UCSD-AML1 (cell line): ENCODE results near the gene LHX6.

Experiments
- DNase-seq: peaks from one replicate; lab custom pipeline; 2025; ENCODE audit not compliant: unreplicated experiment; lab: John Stamatoyannopoulos, UW

LHX6 gene

DNA sequence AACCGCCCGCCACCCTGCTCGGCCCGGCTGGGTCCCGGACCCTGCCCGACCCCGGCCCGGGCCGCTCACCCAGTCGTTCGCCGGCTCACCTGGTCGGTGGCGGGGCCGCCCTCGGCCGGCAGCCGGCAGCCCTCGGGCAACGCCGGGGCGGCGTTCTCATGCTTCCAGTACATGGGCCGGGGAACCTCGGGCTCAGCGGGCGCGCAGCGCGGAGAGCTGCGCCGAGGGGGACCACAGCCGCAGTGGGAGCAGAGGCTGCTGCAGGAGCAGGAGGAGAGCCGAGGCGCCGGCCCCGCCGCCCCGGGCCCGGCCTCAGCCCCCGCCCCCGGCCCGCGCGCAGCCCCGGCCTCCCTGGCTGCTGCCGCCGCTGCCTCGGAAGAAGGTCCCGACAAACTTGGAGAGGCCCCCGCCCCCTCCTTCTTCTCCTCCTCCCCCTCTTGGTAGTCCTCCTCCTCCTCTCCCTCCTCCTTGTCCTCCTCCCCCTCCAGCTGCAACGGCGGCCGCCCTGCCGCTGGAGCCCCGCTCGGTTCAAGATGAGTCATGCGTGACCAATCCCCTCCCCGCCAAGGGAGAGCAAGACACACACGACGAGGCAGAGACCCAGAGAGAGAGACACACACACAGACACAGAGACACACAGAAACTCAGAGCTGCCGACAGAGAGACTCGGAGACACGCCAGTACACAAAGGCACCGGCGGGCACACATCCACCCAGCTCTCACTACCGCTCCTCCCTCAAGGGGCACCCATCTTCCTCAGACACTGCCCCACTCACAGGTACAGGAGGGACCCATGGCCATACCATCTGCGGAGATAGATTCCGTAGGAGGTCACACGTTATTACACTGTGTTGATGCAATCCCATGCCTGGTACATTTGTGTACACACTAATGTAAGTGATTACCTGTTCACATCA is at the start of gene LHX6:
LHX6 (minus strand) TSS at position 390 of the 917 bp plus-strand sequence; CDS start at position 173, 217 bp downstream.
- DNase-seq: no peak

DNA sequence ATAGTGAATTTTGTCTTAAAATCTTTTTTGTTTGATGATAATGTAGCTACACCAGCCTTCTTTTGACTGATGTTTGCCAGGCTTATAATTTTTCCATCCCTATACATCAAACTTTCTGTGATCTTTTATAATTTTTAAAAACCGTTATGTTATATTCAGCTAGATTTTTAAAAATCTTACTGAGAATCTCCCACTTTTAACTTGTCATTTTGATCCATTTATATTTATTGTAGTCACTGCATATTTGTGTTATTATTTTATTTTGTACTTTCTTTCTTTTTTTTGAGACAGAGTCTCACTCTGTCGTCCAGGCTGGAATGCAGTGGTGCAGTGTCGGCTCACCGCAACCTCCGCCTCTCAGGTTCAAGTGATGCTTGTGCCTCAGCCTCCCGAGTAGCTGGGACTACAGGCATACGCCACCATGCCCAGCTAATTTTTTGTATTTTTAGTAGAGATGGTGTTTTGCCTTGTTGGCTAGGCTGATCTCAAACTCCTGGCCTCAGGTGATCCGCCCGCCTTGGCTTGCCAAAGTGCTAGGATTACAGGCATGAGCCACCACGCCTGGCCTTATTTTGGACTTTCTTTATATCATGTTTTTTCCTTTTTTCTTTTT is 48.6 kb upstream of the LHX6 start:
- no peak for DNase-seq

DNA sequence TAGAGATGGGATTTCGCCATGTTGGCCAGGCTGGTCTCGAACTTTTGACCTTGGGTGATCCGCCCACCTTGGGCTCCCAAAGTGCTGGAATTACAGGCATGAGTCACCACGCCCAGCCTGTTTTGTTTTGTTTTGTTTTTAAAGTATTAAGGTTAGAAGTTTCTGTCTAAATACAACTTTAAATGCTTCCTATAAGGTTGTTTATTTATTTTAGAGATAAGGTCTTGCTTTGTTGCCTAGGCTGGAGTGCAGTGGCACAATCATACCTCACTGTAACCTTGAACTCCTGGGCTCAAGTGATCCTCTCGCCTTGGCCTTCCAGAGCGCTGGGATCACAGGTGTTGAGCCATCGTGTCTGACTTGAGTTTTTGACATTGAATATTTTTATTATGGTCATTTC is 47.3 kb upstream of the LHX6 start:
- DNase-seq: no peak

DNA sequence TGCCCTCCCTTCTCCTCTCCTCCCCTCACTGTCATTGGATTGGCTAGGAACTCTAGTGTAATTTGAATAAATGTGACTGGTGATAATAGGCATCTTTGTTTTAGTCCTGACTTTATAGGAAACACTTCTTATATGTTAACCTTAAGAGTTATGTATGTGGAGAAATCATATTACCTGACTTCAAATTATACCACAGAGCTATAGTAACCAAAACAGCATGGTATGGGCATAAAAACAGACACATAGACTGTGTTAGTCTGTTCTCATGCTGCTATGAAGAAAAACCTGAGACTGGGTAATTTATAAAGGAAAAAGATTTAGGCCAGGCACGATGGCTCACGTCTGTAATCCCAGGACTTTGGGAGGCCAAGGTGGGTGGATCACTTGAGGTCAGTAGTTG is 45.3 kb upstream of the LHX6 start:
- DNase-seq: no peak

DNA sequence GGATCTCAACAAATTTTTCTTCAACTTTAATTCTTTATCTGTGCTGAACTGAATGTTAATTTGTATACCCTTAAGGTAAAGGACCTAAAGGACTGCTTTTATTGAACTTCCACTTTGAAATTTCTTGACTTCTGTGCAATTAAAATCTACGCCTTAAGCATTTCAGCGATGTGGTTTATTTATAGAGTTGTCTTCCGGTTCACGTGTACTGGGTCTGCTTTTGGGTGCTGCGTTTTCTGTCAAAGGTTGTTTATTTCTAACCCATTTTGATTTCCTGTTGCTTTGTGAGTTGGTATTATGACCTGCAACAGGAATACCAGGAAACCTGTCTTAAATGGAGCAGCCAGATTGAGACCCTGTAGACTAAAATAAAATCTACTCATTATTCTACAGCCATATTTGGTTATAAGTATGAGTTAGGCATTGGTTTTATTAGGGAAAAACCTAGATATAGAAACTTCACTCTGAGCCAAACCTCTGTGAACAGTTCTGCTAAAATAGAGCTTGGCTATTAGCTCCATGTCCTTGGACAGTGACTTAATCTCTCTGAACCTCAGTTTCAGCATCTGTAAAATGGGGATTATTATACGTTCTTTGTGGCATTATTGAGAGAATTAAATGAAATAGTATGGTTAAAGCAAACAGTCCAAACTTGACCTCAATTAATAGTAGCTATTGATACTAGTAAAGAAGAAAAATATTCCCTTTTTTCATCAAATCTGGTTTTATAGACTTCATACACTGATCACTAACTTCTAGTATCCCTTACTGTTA is 39.5 kb upstream of the LHX6 start:
- DNase-seq: no peak

DNA sequence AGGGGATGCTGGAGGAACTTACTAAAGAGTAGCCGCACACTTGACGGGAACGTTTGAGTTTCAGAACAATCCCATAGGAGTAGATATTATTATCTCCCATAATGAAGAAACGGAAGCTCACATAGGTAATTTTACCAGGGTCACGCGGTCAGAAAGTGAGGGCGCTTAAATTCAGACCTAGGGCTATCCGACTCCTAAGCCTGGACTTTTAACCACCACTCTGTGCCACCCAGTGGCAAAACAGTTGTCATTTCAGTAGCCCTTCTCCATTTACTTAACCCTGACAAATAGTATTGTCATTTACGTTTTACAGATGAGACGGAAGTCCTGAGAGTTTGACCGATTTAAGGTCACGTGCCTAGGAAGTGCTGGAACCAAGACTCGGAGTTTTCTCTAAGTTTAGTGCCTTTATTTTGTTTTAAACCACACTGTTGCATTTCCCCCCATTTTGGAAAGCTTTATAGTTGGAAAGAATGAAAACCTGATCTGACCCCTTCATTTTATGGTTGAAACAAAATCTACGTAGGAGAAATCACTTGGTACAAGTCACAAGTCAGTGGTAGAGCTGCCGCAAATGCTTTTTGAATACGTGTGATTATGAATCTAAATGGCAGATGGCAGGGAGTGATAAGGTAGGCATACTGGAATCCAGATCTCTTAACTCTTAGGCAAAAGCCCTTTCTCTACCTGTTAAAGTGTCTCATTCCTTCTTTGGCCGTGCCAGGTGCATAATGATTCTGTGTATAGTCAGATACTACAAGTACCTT is 36.6 kb upstream of the LHX6 start:
- no peak for DNase-seq

DNA sequence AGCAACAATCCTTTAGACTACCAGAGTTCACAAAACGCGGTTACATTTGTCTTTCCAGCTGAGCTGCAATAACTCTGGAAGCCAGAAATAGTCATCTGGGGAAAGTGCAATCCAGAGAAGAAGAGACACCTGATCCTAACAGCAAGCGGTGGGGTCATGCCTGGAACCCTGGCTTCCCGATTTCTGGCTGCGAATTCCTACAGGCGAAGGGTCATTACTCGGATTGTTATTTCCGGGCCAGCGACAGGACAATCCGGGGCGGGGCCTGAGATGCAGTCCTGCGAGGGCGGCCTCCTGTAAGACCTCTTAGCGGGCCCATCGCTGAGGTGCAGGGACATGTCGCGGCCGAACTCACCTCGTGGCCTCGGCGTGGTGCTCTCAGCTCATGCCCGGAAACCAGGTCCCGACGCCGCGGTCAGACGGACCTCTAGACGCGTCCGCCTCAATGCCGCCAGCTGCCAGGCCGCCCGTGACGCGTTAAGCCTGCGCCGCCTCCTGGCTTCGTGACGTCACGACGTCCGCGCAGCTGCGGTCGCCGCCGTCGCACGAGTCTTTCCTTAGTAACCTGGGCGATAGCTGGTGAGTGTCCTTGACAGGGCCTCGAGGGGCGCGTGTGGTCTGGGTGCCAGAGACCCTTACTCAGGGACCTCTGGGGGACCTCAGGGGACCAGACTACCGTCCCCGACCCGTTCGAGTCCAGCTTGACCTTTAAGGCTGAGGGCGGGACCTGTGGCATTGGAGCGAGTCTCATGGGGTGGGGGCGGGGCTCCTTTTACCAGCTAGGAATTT is 35.8 kb upstream of the LHX6 start, which contains the start of the genes MRRF and RBM18:
MRRF (plus strand) TSS at position 523 of the 789 bp plus-strand sequence. CDS start 6,010 bp downstream, outside the sequence.
RBM18 (minus strand) TSS at position 481 of the 789 bp plus-strand sequence. CDS start 3,348 bp downstream, outside the sequence.
- DNase-seq: peak; percentile 92

DNA sequence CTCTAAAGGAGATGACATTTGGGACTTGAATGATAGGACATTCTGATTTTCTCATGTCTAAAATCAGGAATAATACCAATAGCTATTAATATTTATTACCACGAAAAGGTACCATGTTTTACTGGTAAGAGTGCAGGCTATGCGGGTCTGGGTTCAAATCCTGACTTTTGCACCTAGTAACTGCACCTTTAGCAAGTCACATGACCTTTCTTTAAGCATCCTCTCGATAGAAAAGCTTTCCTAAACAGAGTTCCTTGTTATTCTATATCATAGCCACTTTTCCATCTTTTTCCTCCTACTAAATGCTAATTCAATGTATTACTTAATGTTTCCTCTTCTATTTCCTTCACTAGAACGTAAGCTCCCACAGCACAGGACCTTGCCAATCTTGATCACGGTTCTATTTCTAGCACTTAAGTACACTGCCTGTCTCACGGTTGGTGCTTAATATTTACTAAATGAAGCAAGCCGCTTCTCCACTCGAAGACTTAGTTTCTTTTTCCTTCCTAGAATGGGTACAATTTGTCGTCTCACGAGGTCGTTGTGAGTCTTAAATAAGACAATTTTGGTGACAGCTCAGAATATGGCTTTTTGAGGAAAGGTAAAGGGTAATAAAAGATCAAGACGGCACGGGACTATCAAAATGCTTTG is 35.1 kb upstream of the LHX6 start:
- no peak for DNase-seq

DNA sequence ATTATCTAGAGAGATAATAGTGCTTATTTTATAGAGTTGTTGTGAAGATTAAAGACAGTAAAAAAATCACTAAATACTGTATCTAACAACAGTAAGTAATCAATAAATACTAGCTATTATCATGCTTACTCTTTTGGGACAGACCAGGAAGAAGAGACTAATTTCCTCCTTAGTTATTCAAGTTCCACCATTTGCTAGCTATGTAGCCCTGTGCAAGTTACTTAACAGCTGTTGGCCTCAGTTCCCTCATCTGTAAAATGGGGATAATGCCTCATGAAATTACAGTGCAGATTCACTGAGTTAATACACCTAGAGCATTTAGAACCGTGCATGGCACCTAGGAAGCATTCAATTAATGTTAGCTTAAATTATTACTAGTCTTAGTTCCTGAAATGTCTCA is 33.3 kb upstream of the LHX6 start:
- no peak for DNase-seq

DNA sequence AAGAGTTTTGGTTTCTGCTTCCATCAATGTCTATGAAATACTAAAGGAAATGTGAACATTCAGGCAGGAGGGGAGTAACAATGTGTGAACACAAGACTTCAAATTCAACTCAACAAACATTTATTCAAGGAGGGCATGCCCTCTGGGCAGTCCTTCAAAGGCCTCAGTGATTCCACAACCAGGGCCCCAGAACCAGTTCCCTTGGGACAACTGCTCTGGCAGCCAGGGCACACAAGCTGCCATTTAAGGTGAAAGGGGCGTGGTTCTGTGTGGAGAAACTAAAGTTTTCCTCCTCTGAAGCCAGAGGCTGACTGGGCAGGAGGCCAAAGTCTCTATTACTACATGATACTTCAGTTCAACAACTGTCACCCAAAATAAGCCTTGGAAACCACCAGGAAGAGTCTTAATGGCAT is 32.7 kb upstream of the LHX6 start:
- DNase-seq: no peak

DNA sequence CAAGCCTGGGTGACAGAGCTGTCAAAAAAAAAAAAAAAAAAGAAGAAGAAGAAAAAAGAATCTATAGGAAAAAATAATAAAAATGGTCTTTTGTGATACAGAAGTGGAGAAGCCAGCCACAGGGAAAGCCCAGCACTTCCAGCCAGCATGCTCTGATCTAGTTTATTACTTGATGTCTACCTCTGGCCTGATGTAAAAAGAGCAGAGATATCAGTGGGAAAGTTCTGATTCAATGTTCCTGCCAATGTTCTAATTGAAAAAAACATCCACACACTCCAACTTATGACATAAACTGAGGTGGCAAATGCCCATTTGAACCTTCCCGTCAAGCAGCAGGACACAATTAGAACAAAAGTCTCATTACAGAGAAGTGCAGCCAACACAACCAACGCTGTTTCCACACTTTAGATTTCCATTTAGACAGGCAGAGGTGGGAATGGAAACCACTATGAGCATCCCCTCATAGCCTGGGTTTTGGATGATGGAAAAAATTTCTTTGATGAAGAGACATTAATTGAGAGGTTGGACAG is 30.2 kb upstream of the LHX6 start:
- no peak for DNase-seq

DNA sequence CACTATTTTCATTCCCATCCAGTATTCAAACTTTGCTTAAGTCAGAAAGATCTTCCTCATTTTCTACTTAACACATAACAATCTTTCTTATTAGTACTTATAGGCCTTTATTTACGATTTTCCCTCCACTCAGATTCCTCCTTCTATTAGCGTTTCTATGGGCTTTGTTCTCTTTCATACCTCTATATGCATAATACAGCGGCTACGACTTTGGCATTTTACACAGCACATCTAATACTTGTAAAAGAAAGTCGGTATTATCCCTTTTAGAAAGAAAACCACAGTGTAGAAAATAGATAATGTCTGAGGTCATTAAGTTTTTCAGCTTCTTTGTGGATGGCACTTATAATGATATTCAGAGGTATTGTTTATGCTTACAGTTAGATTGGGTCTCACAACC is 27.4 kb upstream of the LHX6 start:
- DNase-seq: no peak

DNA sequence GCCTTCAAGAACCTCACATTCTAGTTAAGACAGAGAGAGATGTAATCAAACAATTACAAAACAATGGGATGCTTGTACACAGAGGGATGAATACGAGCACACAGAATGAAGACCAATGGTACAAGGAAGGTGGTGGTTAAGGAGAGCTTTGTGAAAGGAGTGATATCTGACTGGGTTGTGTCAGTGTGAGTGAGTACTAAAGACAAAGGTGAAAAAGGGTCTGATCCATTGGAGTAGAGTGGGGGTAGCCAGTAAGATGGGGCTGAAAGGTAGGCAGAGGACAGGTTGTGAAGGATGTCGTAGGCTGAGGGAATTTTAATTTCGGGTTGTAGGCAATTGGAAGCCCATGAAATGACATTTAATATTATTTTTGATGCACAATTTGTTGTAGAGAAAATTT is 26.0 kb upstream of the LHX6 start:
- DNase-seq: no peak

DNA sequence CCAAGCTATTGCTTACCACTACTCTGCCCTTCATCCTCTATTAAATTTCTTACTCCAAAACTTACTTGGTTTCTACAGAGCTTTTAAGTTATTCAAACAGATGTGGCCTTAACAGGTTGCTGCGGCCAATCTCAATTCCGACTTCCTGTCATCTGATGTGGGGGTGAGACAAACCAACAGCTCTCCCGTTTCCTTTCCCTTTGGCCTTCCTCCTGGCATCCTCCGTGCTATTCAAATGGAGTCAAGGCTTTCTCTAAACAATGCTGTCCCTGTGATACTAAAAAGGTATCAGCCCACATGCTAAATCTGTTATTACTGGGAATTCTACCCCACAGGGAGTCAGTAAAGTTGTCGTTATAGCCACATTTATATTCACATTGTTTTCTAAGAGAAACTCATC is 24.0 kb upstream of the LHX6 start:
- no peak for DNase-seq

DNA sequence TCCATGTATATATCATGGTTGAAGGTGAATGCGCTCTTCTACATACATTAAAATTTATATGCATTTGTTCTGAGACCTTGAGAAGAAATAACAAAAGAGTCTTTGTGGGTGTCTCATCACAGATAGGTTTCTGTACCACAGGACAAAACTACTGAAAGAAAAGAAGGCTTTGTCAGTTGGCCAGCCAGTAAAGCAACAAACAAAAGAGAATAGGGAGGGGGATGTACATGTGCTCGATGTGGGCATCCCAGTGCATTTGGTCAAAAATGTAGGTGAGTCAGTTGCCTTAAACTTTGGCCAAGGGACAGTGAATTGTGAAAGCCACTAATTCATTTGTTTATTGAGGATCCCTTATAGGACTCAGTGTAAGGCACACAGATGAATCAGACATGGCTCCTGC is 22.6 kb upstream of the LHX6 start:
- no peak for DNase-seq

DNA sequence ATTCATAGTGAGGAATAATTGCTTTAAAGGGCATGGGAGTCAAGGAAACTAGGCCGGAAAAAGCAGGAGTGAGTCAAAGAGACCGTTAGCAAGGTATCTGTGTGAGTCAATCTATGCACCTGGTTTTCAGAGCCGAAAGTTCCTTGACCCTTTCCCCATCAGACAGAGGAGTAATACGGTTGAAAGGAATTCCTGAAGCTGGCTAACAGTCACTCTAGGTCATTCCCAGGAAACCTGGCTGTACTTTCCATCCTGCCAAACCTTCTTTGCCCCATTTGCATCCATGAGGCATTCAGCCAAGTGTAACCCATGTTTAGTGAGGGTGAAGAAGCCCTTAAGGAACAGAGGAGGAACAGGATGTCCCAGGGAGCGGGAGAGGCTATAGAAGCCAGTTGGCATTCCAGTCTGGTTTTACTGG is 19.7 kb upstream of the LHX6 start:
- no peak for DNase-seq

DNA sequence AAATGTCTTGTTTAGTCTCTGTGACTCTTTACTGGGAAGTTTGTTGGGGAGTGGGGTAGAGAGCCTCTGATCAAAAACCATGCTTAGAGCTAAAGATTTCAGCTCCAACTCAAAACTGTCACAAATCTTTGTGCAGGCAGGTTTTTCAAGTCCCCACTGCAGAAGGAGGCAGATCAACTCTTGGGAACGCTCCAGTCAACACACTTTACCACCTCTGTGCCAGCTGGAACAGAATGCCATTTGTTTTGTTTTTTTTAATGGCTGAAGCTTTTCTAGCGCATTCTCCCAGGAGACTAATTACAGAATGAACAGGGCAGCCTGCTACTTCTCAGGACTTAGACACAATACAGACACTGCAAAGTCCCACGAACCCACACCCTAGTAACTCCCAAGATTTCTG is 17.9 kb upstream of the LHX6 start:
- DNase-seq: no peak

DNA sequence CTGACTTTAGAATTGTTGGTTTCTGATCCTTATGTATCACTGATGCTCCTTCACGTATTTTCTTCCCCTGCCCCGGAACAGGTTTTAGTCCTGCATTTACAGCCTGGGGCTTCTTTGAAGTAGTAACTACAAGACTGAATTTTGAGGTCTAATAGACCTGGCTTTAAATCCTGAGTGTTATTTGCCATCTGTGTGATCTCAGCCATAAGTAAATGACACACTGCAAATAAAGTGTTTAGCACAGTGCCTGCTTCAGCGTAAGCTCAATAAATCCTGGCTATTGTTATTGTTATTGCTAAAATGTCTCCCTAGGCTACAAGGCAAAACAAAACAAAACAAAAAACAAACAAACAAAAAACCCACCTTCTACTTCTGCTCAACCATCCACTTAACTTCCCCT is 15.6 kb upstream of the LHX6 start:
- no peak for DNase-seq

DNA sequence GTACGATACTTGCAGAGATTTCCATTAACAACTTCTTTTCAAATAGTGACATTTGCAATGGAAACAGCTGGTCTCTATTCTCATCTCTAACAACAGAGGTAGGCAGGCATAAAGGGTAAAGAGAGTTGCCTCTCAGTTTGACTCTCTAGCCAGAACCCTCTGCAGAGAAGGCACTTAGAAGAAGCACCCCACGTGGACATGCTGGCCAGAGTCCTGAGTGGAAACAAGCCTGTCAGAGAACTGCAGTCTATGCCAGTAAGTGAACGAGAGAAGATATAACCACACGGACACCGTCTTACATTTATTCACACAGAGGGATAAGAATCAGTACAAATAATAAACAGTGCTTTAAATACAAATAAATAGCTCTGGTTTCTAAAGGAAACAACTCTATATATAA is 11.0 kb upstream of the LHX6 start:
- DNase-seq: no peak
